Smooth muscle cell (in vitro differentiated cells): ENCODE measurements around the gene ST6GALNAC6. TPM values are rescaled to one million over a fixed set of nuclear protein-coding genes. Genes with fewer than 3 reads are reported as not detected.

Experiments used
- DNase-seq: peaks from one replicate; lab custom pipeline; 2025; ENCODE audit not compliant: unreplicated experiment; lab: John Stamatoyannopoulos, UW
- H2AFZ ChIP-seq: fragments of 200-600 bp; sonication (generic); 2 replicates; pipeline ENCODE4 v1.6.0; 2016; ENCODE audit warnings: antibody characterized with exemption, low read depth, mild to moderate bottlenecking
- H3F3A ChIP-seq: fragments of 200-600 bp; sonication (generic); 2 replicates; pipeline ENCODE4 v1.6.0; 2017; ENCODE audit warnings: antibody characterized with exemption, low read depth
- H3K27ac ChIP-seq: fragments of 200-600 bp; sonication (generic); 2 replicates; pipeline ENCODE4 v1.5.1; 2016; ENCODE audit warnings: low read depth, mild to moderate bottlenecking
- H3K27me3 ChIP-seq: fragments of 200-600 bp; sonication (generic); 2 replicates; pipeline ENCODE4 v1.6.1; 2016; ENCODE audit warnings: low read depth, mild to moderate bottlenecking
- H3K36me3 ChIP-seq: fragments of 200-600 bp; sonication (generic); 2 replicates; pipeline ENCODE4 v1.5.1; 2016; ENCODE audit warnings: low read depth
- H3K4me1 ChIP-seq: fragments of 200-600 bp; sonication (generic); 2 replicates; pipeline ENCODE4 v1.5.1; 2016; ENCODE audit warnings: low read depth
- H3K4me2 ChIP-seq: fragments of 200-600 bp; sonication (generic); 2 replicates; pipeline ENCODE4 v1.6.0; 2016; ENCODE audit warnings: mild to moderate bottlenecking
- H3K4me3 ChIP-seq: fragments of 200-600 bp; sonication (generic); 2 replicates; pipeline ENCODE4 v1.5.1; 2016; ENCODE audit warnings: mild to moderate bottlenecking
- H3K79me2 ChIP-seq: fragments of 200-600 bp; sonication (generic); 2 replicates; pipeline ENCODE4 v1.6.0; 2016; ENCODE audit warnings: low read depth, mild to moderate bottlenecking
- H3K9ac ChIP-seq: fragments of 200-600 bp; sonication (generic); 2 replicates; pipeline ENCODE4 v1.6.0; 2016; ENCODE audit warnings: low read depth
- H3K9me3 ChIP-seq: fragments of 200-600 bp; sonication (generic); replicated peaks from 2 replicates; pipeline ENCODE4 v1.5.1; 2016; ENCODE audit warnings: low read depth
- H4K20me1 ChIP-seq: fragments of 200-600 bp; sonication (generic); 2 replicates; pipeline ENCODE4 v1.6.0; 2016; ENCODE audit warnings: low read depth
- CTCF ChIP-seq: fragments of 200-600 bp; sonication (generic); IDR thresholded peaks from 2 replicates; pipeline ENCODE4 v1.5.1; 2017; ENCODE audit warnings: borderline replicate concordance, mild to moderate bottlenecking, antibody characterized with exemption; ENCODE audit not compliant: insufficient read depth, poor library complexity, severe bottlenecking
- WGBS: methylation state at CpG from one replicate; pipeline ENCODE4 v1.1.7; 2016; ENCODE audit warnings: low lambda C conversion rate; 5-methylcytosine and 5-hydroxymethylcytosine counted together
- polyA plus RNA-seq: library from polyadenylated mRNA; unstranded; fragments of >200 nt; fragmentation: Nextera tagmentation; extraction: Ambion mirVana; gene quantifications from 2 replicates; pipeline ENCODE4 v1.2.1, GENCODE V29; 2016
- total RNA-seq: library from RNA; depleted of rRNA; stranded (reverse); fragments of >200 nt; gene quantifications from 2 replicates; pipeline ENCODE4 v1.2.3, GENCODE V29; 2014

ST6GALNAC6 gene
- total and polyA plus RNA-seq, 2 experiments from 2014 or later, result 36.4 to 65.8 TPM

- H3K4me2 ChIP-seq, result peak overlapping the region; percentile 91
- H2AFZ ChIP-seq, result no peak overlapping the region
- peaks cover 18% of the 10 kb centered on the region for H3K4me1 ChIP-seq
- no peaks in the 10 kb centered on the region for H3K36me3 ChIP-seq
- H3K9ac ChIP-seq, result no peak overlapping the region
- H4K20me1 ChIP-seq, result no peaks in the 10 kb centered on the region
- WGBS, result 54% methylated on average over 14 of the region's 14 CpGs
- DNase-seq, result no peak
- no peaks in the 10 kb centered on the region for H3K9me3 ChIP-seq
- H3K4me3 ChIP-seq, result peak overlapping the region; percentile 45
- peaks cover 23% of the 10 kb centered on the region for H3K27me3 ChIP-seq
- TF ChIP-seq CTCF, result no peak
- peaks cover 5% of the 10 kb centered on the region for H3F3A ChIP-seq
- no peak overlapping the region for H3K27ac ChIP-seq
- no peaks in the 10 kb centered on the region for H3K79me2 ChIP-seq
These were observed 26.8 kb upstream of the ST6GALNAC6 start for GRCh38 chr9:127925959-127926905.

- peaks cover 23% of the 10 kb centered on the region for H3K27me3 ChIP-seq
- H4K20me1 ChIP-seq, result no peaks in the 10 kb centered on the region
- H3K36me3 ChIP-seq, result no peaks in the 10 kb centered on the region
- H3K27ac ChIP-seq, result no peak overlapping the region
- no peak overlapping the region for H2AFZ ChIP-seq
- 92% methylated on average over 22 of the region's 22 CpGs for WGBS
- no peak overlapping the region for H3K4me3 ChIP-seq
- no peak for DNase-seq
- no peak overlapping the region for H3K9ac ChIP-seq
- no peak for TF ChIP-seq CTCF
- peaks cover 13% of the 10 kb centered on the region for H3K4me1 ChIP-seq
- H3F3A ChIP-seq, result peaks cover 7% of the 10 kb centered on the region
- H3K79me2 ChIP-seq, result no peaks in the 10 kb centered on the region
- no peaks in the 10 kb centered on the region for H3K9me3 ChIP-seq
- no peak overlapping the region for H3K4me2 ChIP-seq
These were observed 25.5 kb upstream of the ST6GALNAC6 start for GRCh38 chr9:127924736-127925444.

GRCh38 chr9:127923771-127924170 lies 24.4 kb upstream of the ST6GALNAC6 start:
- 62% methylated on average over 8 of the region's 8 CpGs for WGBS
- H3K79me2 ChIP-seq, result no peaks in the 10 kb centered on the region
- peaks cover 23% of the 10 kb centered on the region for H3K27me3 ChIP-seq
- H4K20me1 ChIP-seq, result no peaks in the 10 kb centered on the region
- no peak overlapping the region for H3K9ac ChIP-seq
- no peaks in the 10 kb centered on the region for H3K36me3 ChIP-seq
- H3K4me3 ChIP-seq, result no peak overlapping the region
- H3K27ac ChIP-seq, result peak overlapping the region; percentile 59
- no peaks in the 10 kb centered on the region for H3K9me3 ChIP-seq
- H3K4me1 ChIP-seq, result peaks cover 13% of the 10 kb centered on the region
- H3F3A ChIP-seq, result peaks cover 10% of the 10 kb centered on the region
- no peak overlapping the region for H2AFZ ChIP-seq
- H3K4me2 ChIP-seq, result no peak overlapping the region
- no peak for TF ChIP-seq CTCF
- DNase-seq, result no peak
